Ramos (cell line): Measurements from ENCODE around the gene ZNF512.
"Not testable (repeated sequence)": the region's sequence is repeated elsewhere in the genome, so short reads cannot be mapped to it uniquely, and the experiment has no call there.

Experiments
- in situ Hi-C: fragments of 300-500 bp; cut with MboI; formaldehyde crosslinking; loops from one replicate; pipeline ENCODE4 v1.14.3; 2022; ENCODE audit warnings: low sequenced_read_pairs; ENCODE audit not compliant: unreplicated experiment

The ZNF512 gene

DNA sequence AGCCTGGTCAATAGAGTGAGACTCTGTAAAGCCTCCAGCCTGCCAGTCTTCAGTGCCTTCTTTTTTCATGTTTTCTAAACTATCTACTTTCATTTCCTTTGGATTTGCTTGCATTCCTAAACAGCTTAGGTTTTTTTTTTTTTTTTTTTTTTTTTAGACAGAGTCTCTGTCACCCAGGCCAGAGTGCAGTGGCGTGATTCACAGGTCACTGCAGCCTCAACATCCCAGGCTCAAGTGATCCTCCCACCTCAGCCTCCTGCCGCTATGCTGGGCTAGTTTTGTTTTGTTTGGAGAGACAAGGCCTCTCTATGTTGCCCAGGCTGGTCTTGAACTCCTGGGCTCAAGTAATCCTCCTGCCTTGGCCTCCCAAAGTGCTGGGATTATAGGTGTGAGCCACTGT, 47.4 kb downstream of the ZNF512 start:
- in situ Hi-C loops: not testable (repeated sequence)

DNA sequence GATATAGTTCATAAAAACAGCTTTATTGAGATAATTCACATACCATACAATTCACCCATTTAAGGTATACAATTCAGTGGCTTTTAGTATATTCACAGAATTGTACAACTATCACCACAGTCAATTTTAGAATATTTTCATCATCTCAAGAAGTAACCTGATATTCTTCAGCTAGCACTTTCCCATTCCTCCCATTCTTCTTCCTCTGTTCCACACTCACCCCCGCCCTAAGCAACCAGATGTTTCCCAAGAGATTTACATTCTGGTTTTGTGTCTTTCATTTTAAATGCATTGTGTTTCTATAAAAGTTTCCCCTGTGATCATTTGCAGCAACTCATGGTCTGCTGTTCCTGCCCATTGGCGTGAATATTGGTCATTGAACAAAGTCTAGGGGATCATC, 51.4 kb downstream of the ZNF512 start:
- in situ Hi-C loops: no loop called here

DNA sequence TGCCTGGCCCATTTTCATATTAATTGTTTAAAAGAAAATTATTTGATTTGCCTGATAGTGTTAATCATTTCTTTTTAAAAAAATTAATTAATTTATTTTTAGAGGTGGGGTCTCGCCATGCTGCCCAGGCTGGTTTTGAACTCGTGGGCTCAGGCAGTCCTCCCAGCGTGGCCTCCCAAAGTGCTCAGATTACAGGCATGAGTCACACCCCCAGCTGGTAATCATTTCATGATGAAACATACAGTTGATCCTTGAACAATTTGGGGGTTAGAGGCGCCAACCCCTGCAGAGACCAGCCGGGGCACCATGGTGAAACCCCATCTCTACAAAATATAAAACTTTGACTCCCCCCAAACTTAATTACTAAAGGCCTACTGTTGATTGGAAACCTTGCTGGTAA, 53.9 kb downstream of the ZNF512 start:
- in situ Hi-C loops: no loop called here

DNA sequence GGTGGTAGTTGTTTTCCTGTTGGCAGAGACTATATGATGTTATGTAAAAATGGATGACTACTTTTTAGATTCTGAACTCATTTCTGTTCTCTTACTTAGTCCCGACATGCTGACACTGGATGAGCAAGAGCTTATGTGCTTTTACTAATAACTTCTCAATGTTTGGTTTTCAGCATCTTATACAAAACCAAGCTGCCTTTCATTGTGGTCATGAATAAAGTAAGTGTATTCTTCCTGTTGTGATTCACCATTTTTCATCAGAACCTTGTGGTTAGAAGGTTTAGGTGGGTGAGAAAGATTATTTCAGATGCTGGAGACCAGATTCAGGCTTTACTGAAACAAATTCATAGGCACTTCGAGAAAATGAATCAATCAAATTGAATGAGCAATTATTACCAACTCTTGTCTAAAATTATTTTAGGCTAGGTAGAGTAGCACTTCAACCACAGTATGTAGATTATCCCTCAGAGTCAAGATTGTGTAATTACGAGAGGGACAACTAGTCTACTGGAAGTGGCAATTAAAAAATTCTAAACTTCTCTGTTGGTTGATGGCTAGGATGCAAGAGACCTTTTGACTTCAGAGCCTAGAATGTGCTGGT, 55.3 kb downstream of the ZNF512 start:
- in situ Hi-C loops: no loop called here

DNA sequence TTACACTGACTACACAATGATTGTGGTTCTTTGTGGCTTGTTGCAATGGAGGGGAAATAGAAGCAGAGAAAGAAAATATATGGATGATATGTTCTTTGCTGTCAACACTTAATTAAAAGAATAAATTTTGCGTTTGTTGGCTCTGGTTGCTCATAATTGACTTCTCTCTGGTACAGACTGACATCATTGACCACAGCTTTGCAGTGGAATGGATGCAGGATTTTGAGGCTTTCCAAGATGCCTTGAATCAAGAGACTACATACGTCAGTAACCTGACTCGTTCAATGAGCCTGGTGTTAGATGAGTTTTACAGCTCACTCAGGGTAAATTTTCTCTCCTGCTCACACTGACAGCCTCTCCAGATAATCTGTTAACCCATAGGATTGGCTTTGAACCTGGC, 55.9 kb downstream of the ZNF512 start:
- in situ Hi-C loops: no loop called here

DNA sequence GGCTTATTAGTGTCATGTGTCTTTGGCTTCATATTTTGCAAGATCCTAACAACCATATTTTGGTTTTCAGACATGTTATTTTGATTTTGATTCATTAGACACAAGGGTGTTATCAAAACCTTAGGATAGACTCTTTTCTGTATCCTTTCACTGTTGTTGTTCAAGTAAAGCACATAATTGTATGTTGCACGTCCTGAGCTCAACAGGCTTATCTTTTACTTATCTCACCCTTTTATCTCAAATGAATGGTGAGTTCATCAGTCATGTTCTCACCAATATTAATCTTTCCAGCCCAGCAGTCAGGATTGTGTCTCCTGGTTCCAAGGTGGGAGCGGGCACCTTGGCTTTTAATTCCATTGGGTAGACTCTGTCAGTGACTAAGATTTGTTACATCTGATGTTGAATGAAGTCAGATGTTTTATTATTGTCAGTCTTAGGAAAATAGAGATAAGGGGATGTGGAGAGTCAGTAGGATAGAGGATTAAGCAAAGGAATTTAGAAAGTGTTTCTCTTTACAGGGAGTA, 57.9 kb downstream of the ZNF512 start:
- in situ Hi-C loops: no loop called here

DNA sequence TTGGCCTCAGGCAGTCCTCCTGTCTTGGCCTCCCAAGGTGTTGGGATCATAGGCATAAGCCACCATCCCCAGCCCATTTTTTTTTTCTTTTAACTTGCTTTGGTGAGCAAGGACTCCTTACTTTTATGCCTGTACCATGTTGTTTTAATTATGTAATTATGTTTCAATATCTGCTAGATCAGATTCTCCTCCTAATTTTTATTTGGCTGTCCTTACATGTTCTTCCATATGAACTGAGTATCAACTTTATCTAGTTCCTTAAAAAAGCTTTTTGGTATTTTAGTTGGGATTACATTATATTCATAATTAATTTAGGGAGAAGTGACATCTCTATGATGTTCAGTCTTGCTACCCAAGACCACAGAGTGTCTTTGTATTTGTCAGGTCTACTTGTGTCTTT, 62.4 kb downstream of the ZNF512 start:
- in situ Hi-C loops: no loop called here

DNA sequence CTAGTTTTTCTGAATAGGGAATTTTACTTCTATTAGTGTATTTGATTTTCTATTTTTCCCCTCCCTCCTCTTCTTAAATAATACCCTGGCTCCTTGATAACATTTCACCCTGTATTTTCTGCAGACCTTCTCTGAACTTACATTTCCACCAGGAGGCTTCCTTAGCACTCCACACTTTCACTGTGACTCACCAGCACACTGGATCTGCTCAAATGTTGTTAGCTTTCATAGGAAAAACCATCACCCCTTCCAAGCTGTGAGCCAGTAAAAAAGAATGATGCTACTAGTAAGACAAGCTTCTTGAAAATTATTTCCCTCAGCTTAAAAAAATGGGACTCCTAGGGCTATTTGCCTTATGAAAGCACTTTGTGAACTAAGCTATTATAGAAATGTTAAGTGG, 64.4 kb downstream of the ZNF512 start:
- in situ Hi-C loops: no loop called here

DNA sequence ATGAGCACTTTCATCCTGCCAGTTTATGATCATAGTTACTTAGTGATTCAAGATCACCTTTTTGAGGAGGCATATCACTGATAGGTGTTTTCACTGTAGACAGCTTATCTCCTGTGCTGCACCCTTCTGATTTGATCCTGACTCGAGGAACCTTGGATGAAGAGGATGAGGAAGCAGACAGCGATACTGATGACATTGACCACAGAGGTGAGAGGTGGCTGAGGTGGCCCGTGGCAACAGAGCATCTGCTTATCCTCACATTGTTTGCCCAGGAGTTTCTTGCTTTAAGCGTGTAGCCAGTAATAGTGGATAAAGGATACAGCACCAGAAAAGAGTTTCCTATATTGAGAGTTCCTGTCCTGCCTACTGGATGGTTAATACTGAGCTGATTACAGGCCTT, 64.9 kb downstream of the ZNF512 start:
- in situ Hi-C loops: no loop called here

DNA sequence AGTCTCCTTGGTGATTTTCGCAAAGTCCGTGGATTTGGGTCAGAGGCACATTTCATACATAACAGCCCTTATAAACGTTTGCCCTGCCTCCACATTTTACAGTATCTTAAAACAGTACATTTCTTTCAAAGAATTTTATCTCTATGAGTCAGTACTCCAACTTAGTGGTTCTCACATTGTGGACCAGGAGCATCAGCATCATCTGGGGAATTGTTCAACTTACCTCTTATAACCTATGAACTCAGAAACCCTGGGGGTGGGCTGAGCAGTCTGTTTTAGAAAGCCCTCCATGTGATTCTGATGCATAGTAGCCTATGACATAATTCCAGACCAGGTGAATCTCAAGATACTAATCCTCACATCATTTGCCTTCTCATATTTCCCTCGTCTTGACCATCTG, 68.2 kb downstream of the ZNF512 start:
- in situ Hi-C loops: no loop called here

DNA sequence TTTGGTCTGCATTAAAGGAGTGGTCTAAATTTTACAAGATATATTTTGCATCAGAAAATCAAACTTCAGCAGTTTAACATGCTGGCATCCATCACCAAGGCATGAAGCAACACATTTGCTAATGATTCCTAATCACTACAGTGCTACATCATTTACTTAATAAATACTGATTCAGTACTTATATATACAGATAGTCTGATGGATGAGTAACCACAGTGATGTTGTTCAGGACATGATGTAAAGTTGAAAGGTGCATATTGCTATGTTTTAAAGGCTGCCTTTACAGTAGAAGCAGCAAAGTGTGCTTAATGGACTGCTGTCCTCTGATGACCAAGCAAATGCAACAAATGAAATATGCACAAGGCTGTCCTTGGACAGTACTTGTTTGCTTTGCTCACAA, 69.5 kb downstream of the ZNF512 start:
- in situ Hi-C loops: no loop called here

DNA sequence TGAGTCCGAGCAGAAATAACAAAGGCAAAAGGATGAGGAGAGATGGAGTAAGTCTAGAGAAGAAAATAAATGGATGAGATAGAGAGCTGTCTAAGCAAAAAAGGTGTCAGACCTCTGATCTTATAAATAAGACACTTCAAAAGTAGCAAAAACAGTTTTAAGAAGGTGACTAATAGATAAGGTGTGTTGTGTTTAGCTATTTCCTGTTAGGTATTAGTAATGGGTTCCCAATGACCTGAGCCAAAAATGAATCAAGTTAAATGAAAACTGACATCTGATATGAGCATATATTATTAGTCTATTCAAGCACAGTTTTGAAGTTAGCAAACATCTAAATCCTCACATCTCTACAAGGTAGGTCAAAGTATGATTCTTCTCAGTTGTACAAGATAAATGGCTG, 69.9 kb downstream of the ZNF512 start:
- in situ Hi-C loops: no loop called here

DNA sequence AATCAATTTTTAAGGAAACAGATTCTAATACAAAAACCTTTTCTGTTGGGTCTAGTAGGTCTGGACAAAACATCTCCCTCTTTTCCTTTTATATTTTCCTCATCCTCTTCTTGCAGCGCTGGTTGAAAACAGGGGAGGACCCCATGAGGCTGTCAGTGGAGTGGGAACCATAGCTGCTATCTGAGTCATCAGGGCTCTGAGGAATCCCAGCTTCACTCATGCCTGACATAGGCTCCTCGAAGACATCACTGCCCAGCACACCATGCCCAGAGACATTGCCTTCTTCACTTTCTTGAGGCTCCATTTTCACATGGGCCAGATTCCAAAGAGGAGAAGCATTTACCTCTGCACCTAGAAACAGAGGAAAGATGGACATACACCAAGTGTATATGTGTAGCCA, 70.6 kb downstream of the ZNF512 start:
- in situ Hi-C loops: no loop called here

DNA sequence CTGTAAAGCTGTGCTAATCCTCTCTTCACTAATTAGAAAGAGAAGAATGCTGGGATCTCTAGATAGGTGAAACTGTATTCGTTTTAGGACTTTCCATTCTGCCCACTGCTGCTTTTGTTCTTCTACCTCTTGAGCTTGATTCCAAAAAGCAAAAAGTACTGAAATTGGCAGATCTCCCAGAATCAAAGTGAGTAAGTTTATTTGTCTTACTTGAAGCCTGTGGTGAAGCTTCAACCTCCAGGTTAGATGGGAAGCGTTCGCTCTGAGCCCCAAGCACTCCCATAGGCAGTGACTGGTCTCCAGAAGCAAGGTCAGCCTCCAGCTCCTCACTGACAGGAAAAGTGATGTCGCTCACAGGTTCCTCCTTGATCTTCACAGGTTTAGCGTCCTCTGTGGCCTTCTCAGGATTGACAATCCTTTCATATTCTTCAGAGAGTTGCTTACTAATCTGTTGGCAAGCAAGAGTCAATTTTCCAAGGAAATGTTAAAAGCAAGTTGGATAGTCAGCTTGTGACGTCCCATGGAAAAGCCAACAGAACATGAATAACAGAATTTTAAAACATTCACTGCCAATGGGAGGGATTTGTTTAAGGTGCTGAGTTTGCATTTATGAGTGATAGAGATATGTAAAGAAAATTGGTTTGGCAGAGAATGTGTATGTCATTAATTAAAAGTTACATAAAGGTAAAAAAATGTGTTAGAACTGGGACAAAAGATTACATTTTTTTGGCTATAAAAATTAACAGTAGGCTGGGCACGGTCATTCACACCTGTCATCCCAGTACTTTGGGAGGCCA, 72.5 kb downstream of the ZNF512 start:
- in situ Hi-C loops: no loop called here

DNA sequence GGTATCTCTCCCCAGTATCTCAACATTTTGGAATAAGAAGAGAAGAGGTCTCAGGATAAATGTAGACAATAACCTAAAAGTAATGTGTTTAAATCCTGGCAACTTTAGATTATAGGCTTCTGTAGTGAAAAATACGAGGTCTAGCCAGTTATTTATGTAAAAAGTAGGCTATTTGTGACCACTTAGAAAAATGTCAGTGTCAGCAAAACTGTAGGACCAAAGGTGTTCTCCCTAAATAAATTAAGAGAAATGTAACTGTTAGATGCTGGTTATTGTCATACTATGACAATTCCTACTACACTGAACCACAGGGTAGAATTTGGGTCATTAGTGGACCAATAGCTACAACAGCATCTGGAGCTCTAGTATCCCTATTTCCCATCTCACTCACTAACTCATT, 78.5 kb downstream of the ZNF512 start:
- in situ Hi-C loops: no loop called here

DNA sequence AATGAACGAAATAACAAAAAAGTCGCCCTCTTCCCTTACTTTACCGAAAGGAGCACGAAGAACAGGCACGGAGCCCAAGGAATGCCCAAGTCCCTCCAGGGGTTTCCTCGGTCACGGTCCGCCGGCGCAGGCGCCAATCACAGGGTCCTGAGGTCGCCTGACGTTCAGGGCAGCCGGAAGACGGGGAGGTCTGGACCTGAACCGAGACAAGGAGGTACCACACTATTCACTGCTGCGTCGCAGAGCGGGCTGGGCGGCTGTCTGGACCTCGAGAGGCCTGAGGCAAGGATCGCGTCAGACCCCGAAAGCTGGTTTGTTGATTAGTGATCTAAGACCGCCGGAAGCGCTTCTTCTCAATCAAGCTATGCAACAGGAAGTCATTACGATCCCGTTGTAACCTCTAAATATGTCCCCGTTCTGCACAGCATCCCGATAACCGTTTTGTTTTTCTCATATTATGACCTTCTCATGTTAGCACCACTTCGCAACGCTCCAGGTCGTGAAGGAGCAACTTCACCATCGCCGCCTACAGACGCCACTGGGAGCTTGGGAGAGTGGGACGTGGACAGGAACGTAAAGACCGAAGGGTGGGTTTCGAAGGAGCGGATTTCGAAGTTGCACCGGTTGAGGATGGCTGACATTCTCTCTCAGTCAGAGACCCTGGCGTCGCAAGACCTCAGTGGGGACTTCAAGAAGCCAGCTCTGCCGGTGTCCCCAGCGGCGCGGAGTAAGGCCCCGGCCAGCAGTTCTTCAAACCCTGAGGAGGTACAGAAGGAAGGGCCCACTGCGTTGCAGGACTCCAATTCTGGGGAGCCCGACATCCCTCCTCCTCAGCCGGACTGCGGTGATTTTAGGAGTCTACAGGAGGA, 80.7 kb downstream of the ZNF512 start, which contains the start of the genes SLC4A1AP and SUPT7L:
Gene SLC4A1AP, plus strand, starts transcription at position 605 of the 869 bp plus-strand sequence. Its CDS starts 26 bp downstream, at position 631.
Gene SUPT7L, minus strand, starts transcription at position 330 of the 869 bp plus-strand sequence. CDS start 1,422 bp downstream, outside the sequence.
- in situ Hi-C loops: no loop called here

DNA sequence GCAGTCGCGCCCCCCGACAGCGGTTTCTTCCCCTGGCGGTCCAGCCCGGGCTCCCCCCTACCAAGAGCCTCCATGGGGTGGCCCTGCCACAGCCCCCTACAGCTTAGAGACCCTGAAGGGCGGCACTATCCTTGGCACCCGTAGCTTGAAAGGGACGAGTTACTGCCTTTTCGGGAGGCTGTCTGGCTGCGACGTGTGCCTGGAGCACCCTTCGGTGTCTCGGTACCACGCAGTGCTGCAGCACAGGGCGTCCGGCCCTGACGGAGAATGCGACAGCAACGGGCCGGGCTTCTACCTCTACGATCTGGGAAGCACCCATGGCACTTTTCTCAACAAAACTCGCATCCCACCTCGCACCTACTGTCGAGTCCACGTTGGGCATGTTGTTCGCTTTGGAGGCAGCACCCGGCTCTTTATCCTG, 81.3 kb downstream of the ZNF512 start:
- in situ Hi-C loops: no loop called here

DNA sequence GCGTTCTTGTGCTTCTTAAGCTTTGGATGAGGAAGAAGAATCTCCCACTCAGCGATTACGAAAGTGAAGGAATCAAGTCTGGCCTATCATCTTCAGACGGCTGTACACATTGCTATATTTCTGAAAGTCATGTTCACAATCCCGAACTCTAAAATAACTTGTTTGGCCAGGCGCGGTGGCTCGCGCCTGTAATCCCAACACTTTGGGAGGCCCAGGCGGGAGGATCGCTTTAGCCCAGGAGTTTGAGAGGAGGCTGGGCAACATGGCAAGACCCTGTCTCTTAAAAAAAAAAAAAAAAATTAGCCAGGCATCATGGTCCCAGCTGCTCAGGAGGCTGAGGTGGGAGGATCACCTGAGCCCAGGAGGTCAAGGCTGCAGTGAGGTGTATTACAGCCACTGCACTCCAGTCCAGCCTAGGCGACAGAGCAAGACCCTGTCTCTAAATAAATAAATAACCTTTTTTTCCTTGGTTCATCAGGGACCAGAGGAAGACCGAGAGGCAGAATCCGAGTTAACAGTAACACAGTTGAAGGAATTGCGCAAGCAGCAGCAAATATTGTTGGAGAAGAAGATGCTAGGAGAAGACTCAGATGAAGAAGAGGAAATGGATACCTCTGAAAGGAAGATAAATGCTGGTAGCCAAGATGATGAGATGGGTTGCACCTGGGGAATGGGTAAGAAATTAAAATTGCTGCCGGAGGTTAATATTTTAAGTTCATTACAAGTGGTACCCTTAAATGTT, 82.0 kb downstream of the ZNF512 start:
- in situ Hi-C loops: no loop called here

DNA sequence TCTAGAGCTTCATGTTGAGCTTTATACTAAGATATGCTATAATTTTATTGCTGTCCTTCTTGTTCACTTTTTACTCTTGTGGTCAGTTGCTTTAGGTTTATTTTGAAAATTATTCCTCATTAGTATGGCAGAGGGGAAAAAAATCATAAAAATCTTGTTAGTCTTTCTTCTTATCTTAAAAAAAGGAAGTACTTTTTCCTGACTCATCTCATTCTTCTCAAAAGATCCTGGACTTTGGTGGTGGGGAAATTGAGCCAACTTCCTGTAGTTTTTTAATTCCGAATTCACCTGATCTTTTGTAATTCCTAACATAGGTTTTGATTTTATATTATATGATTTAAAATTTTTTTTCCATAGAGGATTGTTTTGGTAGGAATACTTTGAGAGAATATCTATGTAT, 84.6 kb downstream of the ZNF512 start:
- in situ Hi-C loops: no loop called here

DNA sequence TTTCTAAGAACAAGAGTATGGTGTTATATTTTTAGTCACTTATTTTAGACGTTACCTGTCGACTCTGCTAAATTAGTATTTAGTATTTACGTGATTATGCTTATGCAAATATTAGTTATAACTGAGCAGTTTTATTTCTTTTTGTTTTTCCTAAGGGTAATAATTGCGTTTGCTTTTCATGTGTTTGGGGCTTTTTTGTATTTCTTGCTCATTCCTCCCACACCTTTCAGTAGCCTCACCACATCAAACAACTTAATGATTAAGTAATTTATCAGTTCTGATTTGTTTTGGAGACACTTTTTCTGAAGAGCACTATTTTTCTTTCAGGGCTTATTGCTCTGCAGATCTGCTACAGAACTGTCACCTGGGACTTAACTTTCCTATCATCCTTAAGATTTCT, 88.4 kb downstream of the ZNF512 start:
- in situ Hi-C loops: no loop called here
